ENCODE measurements around the gene SARS1. TPM values are rescaled to one million over a fixed set of nuclear protein-coding genes. Genes with fewer than 3 reads are reported as not detected.

Gene SARS1
- total and polyA plus RNA-seq, 9 donors: 83.7 to 317 (median 119) TPM

- Histone ChIP-seq H3K27ac (no peak overlapping the region), H3K4me3 (no peak overlapping the region), H3K27me3 (no peaks in the 10 kb centered on the region), H3K4me1 (ENCODE audit: insufficient read depth) (peaks cover 3% of the 10 kb centered on the region), H3K36me3 (no peaks in the 10 kb centered on the region), H3K9me3 (no peaks in the 10 kb centered on the region)
- intact Hi-C loops (cut with DNase I): no loop called here
- TF ChIP-seq POLR2A (IDR thresholded peaks at IDR 0.05) (no peak), CTCF (IDR thresholded peaks at IDR 0.05) (no peak), EP300 (IDR thresholded peaks at IDR 0.05) (no peak)
- WGBS, 3 donors: 64 to 70% (median 65%) methylated on average over 4 of the region's 4 CpGs
- DNase-seq: no peak
Measured at GRCh38 chr1:109181807-109182163, 31.9 kb upstream of the SARS1 start.

- intact Hi-C loops (cut with DNase I): no loop called here
- Histone ChIP-seq H3K4me1 (ENCODE audit: insufficient read depth) (peaks cover 6% of the 10 kb centered on the region), H3K4me3 (no peak overlapping the region), H3K27ac (no peak overlapping the region), H3K36me3 (no peaks in the 10 kb centered on the region), H3K9me3 (no peaks in the 10 kb centered on the region), H3K27me3 (no peaks in the 10 kb centered on the region)
- no peak for DNase-seq
- TF ChIP-seq POLR2A (IDR thresholded peaks at IDR 0.05) (no peak), EP300 (IDR thresholded peaks at IDR 0.05) (no peak), CTCF (IDR thresholded peaks at IDR 0.05) (no peak)
- 78 to 85% (median 83%) methylated on average over 3 of the region's 3 CpGs for WGBS, 3 donors
Measured at GRCh38 chr1:109183058-109183738, 30.5 kb upstream of the SARS1 start.

GRCh38 chr1:109184687-109185086, 29.0 kb upstream of the SARS1 start:
- intact Hi-C loops (cut with DNase I): no loop called here
- no peak overlapping the region for H3K27ac ChIP-seq
- 93 to 95% (median 94%) methylated on average over 7 of the region's 7 CpGs for WGBS, 3 donors

GRCh38 chr1:109185357-109185756, 28.4 kb upstream of the SARS1 start:
- TF ChIP-seq EP300 (IDR thresholded peaks at IDR 0.05) (no peak), CTCF (IDR thresholded peaks at IDR 0.05) (no peak), POLR2A (IDR thresholded peaks at IDR 0.05) (no peak)
- DNase-seq: no peak
- H3K4me1 ChIP-seq (ENCODE audit: insufficient read depth): peaks cover 6% of the 10 kb centered on the region
- WGBS, 3 donors: 67 to 85% (median 80%) methylated on average over 8 of the region's 8 CpGs
- H3K27me3 ChIP-seq: no peaks in the 10 kb centered on the region
- H3K9me3 ChIP-seq: no peaks in the 10 kb centered on the region
- no peak overlapping the region for H3K27ac ChIP-seq
- no peaks in the 10 kb centered on the region for H3K36me3 ChIP-seq
- intact Hi-C loops (cut with DNase I): no loop called here
- H3K4me3 ChIP-seq: no peak overlapping the region

More at GRCh38 chr1:109184687-109185086, 29.0 kb upstream of the SARS1 start:
- Histone ChIP-seq H3K4me3 (no peak overlapping the region), H3K9me3 (no peaks in the 10 kb centered on the region), H3K36me3 (no peaks in the 10 kb centered on the region), H3K4me1 (ENCODE audit: insufficient read depth) (peaks cover 6% of the 10 kb centered on the region), H3K27me3 (no peaks in the 10 kb centered on the region)
- TF ChIP-seq CTCF (IDR thresholded peaks at IDR 0.05) (no peak), EP300 (IDR thresholded peaks at IDR 0.05) (no peak), POLR2A (IDR thresholded peaks at IDR 0.05) (no peak)
- DNase-seq: no peak
